ENCODE data around the gene SND1.

Gene SND1

GRCh38 chr7:127943541-127944521 is 291.8 kb downstream of the SND1 start:
- Histone ChIP-seq H3K27ac (ENCODE audit: low read depth, low read length) (no peak overlapping the region), H3K4me3 (ENCODE audit: low read depth in 1 of 2, low read length in 2 of 2) (no peak overlapping the region), H3K9me3 (ENCODE audit: control insufficient read depth in 1 of 2, low read length in 2 of 2) (no peaks in the 10 kb centered on the region), H3K9ac (ENCODE audit: low read depth in 1 of 2, low read length in 2 of 2) (no peak overlapping the region), H3K27me3 (ENCODE audit: control insufficient read depth in 1 of 2, insufficient read depth in 2 of 2, low read length in 2 of 2) (no peaks in the 10 kb centered on the region), H3K4me1 (ENCODE audit: control insufficient read depth in 1 of 2, insufficient read depth in 2 of 2, low read length in 2 of 2) (peaks cover 0 to 7% of the 10 kb centered on the region in 2 donors), H3K36me3 (ENCODE audit: control insufficient read depth in 1 of 2, insufficient read depth in 2 of 2, low read length in 2 of 2) (peaks cover 0 to 18% of the 10 kb centered on the region in 2 donors)

GRCh38 chr7:127946111-127946510 is 294.1 kb downstream of the SND1 start:
- no peak overlapping the region for H3K9ac ChIP-seq (ENCODE audit: low read depth in 1 of 2, low read length in 2 of 2)
- peaks cover 0 to 7% of the 10 kb centered on the region in 2 donors for H3K4me1 ChIP-seq (ENCODE audit: control insufficient read depth in 1 of 2, insufficient read depth in 2 of 2, low read length in 2 of 2)
- H3K36me3 ChIP-seq (ENCODE audit: control insufficient read depth in 1 of 2, insufficient read depth in 2 of 2, low read length in 2 of 2) = peaks cover 0 to 11% of the 10 kb centered on the region in 2 donors
- H3K9me3 ChIP-seq (ENCODE audit: control insufficient read depth in 1 of 2, low read length in 2 of 2) = no peaks in the 10 kb centered on the region
- H3K27me3 ChIP-seq (ENCODE audit: control insufficient read depth in 1 of 2, insufficient read depth in 2 of 2, low read length in 2 of 2) = no peaks in the 10 kb centered on the region
- H3K27ac ChIP-seq (ENCODE audit: low read depth, low read length) = no peak overlapping the region
- no peak overlapping the region for H3K4me3 ChIP-seq (ENCODE audit: low read depth in 1 of 2, low read length in 2 of 2)

- Histone ChIP-seq H3K27ac (ENCODE audit: low read depth, low read length) (no peak overlapping the region), H3K36me3 (ENCODE audit: control insufficient read depth in 1 of 2, insufficient read depth in 2 of 2, low read length in 2 of 2) (peaks cover 0 to 11% of the 10 kb centered on the region in 2 donors), H3K9ac (ENCODE audit: low read depth in 1 of 2, low read length in 2 of 2) (no peak overlapping the region), H3K4me3 (ENCODE audit: low read depth in 1 of 2, low read length in 2 of 2) (no peak overlapping the region), H3K4me1 (ENCODE audit: control insufficient read depth in 1 of 2, insufficient read depth in 2 of 2, low read length in 2 of 2) (peaks cover 0 to 7% of the 10 kb centered on the region in 2 donors), H3K27me3 (ENCODE audit: control insufficient read depth in 1 of 2, insufficient read depth in 2 of 2, low read length in 2 of 2) (no peaks in the 10 kb centered on the region), H3K9me3 (ENCODE audit: control insufficient read depth in 1 of 2, low read length in 2 of 2) (no peaks in the 10 kb centered on the region)
Observed at GRCh38 chr7:127946847-127947246, 294.9 kb downstream of the SND1 start.

- Histone ChIP-seq H3K4me3 (ENCODE audit: low read depth in 1 of 2, low read length in 2 of 2) (no peak overlapping the region), H3K9ac (ENCODE audit: low read depth in 1 of 2, low read length in 2 of 2) (no peak overlapping the region), H3K9me3 (ENCODE audit: control insufficient read depth in 1 of 2, low read length in 2 of 2) (no peaks in the 10 kb centered on the region), H3K36me3 (ENCODE audit: control insufficient read depth in 1 of 2, insufficient read depth in 2 of 2, low read length in 2 of 2) (peaks cover 0 to 11% of the 10 kb centered on the region in 2 donors), H3K27ac (ENCODE audit: low read depth, low read length) (no peak overlapping the region), H3K4me1 (ENCODE audit: control insufficient read depth in 1 of 2, insufficient read depth in 2 of 2, low read length in 2 of 2) (peaks cover 0 to 7% of the 10 kb centered on the region in 2 donors), H3K27me3 (ENCODE audit: control insufficient read depth in 1 of 2, insufficient read depth in 2 of 2, low read length in 2 of 2) (no peaks in the 10 kb centered on the region)
Observed at GRCh38 chr7:127948312-127948711, 296.3 kb downstream of the SND1 start.

- H3K4me1 ChIP-seq (ENCODE audit: control insufficient read depth in 1 of 2, insufficient read depth in 2 of 2, low read length in 2 of 2) = peaks cover 0 to 7% of the 10 kb centered on the region in 2 donors
- peaks cover 0 to 5% of the 10 kb centered on the region in 2 donors for H3K36me3 ChIP-seq (ENCODE audit: control insufficient read depth in 1 of 2, insufficient read depth in 2 of 2, low read length in 2 of 2)
- H3K27me3 ChIP-seq (ENCODE audit: control insufficient read depth in 1 of 2, insufficient read depth in 2 of 2, low read length in 2 of 2) = no peaks in the 10 kb centered on the region
- H3K27ac ChIP-seq (ENCODE audit: low read depth, low read length) = no peak overlapping the region
- H3K9ac ChIP-seq (ENCODE audit: low read depth in 1 of 2, low read length in 2 of 2) = no peak overlapping the region
- no peaks in the 10 kb centered on the region for H3K9me3 ChIP-seq (ENCODE audit: control insufficient read depth in 1 of 2, low read length in 2 of 2)
- H3K4me3 ChIP-seq (ENCODE audit: low read depth in 1 of 2, low read length in 2 of 2) = no peak overlapping the region
Observed at GRCh38 chr7:127948930-127949329, 296.9 kb downstream of the SND1 start.

- Histone ChIP-seq H3K27me3 (ENCODE audit: control insufficient read depth in 1 of 2, insufficient read depth in 2 of 2, low read length in 2 of 2) (no peaks in the 10 kb centered on the region), H3K9me3 (ENCODE audit: control insufficient read depth in 1 of 2, low read length in 2 of 2) (no peaks in the 10 kb centered on the region), H3K4me3 (ENCODE audit: low read depth in 1 of 2, low read length in 2 of 2) (no peak overlapping the region), H3K36me3 (ENCODE audit: control insufficient read depth in 1 of 2, insufficient read depth in 2 of 2, low read length in 2 of 2) (peaks cover 0 to 2% of the 10 kb centered on the region in 2 donors), H3K27ac (ENCODE audit: low read depth, low read length) (no peak overlapping the region), H3K9ac (ENCODE audit: low read depth in 1 of 2, low read length in 2 of 2) (no peak overlapping the region), H3K4me1 (ENCODE audit: control insufficient read depth in 1 of 2, insufficient read depth in 2 of 2, low read length in 2 of 2) (peaks cover 0 to 7% of the 10 kb centered on the region in 2 donors)
Observed at GRCh38 chr7:127949769-127950222, 297.8 kb downstream of the SND1 start.

- H3K4me3 ChIP-seq (ENCODE audit: low read depth in 1 of 2, low read length in 2 of 2) = no peak overlapping the region
- no peaks in the 10 kb centered on the region for H3K9me3 ChIP-seq (ENCODE audit: control insufficient read depth in 1 of 2, low read length in 2 of 2)
Observed at GRCh38 chr7:127950233-127950935, 298.4 kb downstream of the SND1 start.

GRCh38 chr7:127953423-127954356 is 301.7 kb downstream of the SND1 start:
- Histone ChIP-seq H3K4me3 (ENCODE audit: low read depth in 1 of 2, low read length in 2 of 2) (no peak overlapping the region), H3K27me3 (ENCODE audit: control insufficient read depth in 1 of 2, insufficient read depth in 2 of 2, low read length in 2 of 2) (no peaks in the 10 kb centered on the region), H3K4me1 (ENCODE audit: control insufficient read depth in 1 of 2, insufficient read depth in 2 of 2, low read length in 2 of 2) (no peaks in the 10 kb centered on the region), H3K9ac (ENCODE audit: low read depth in 1 of 2, low read length in 2 of 2) (no peak overlapping the region), H3K27ac (ENCODE audit: low read depth, low read length) (no peak overlapping the region), H3K9me3 (ENCODE audit: control insufficient read depth in 1 of 2, low read length in 2 of 2) (no peaks in the 10 kb centered on the region), H3K36me3 (ENCODE audit: control insufficient read depth in 1 of 2, insufficient read depth in 2 of 2, low read length in 2 of 2) (peaks cover 0 to 2% of the 10 kb centered on the region in 2 donors)

More at GRCh38 chr7:127950233-127950935, 298.4 kb downstream of the SND1 start:
- no peaks in the 10 kb centered on the region for H3K27me3 ChIP-seq (ENCODE audit: control insufficient read depth in 1 of 2, insufficient read depth in 2 of 2, low read length in 2 of 2)
- H3K27ac ChIP-seq (ENCODE audit: low read depth, low read length) = no peak overlapping the region
- H3K9ac ChIP-seq (ENCODE audit: low read depth in 1 of 2, low read length in 2 of 2) = no peak overlapping the region
- peaks cover 0 to 7% of the 10 kb centered on the region in 2 donors for H3K4me1 ChIP-seq (ENCODE audit: control insufficient read depth in 1 of 2, insufficient read depth in 2 of 2, low read length in 2 of 2)
- H3K36me3 ChIP-seq (ENCODE audit: control insufficient read depth in 1 of 2, insufficient read depth in 2 of 2, low read length in 2 of 2) = peaks cover 0 to 2% of the 10 kb centered on the region in 2 donors

GRCh38 chr7:127954357-127954748 is 302.4 kb downstream of the SND1 start:
- Histone ChIP-seq H3K9me3 (ENCODE audit: control insufficient read depth in 1 of 2, low read length in 2 of 2) (no peaks in the 10 kb centered on the region), H3K36me3 (ENCODE audit: control insufficient read depth in 1 of 2, insufficient read depth in 2 of 2, low read length in 2 of 2) (no peaks in the 10 kb centered on the region), H3K4me1 (ENCODE audit: control insufficient read depth in 1 of 2, insufficient read depth in 2 of 2, low read length in 2 of 2) (no peaks in the 10 kb centered on the region), H3K4me3 (ENCODE audit: low read depth in 1 of 2, low read length in 2 of 2) (no peak overlapping the region), H3K27ac (ENCODE audit: low read depth, low read length) (no peak overlapping the region), H3K9ac (ENCODE audit: low read depth in 1 of 2, low read length in 2 of 2) (no peak overlapping the region), H3K27me3 (ENCODE audit: control insufficient read depth in 1 of 2, insufficient read depth in 2 of 2, low read length in 2 of 2) (no peaks in the 10 kb centered on the region)

Data from duodenal mucosa (tissue), 2 donors.